SHP77 treated with DMSO at 0.1 percent for 48 hours (cell line): ENCODE results near the gene OR4D11.

ENCODE experiments used
- DNase-seq: peaks from one replicate; lab custom pipeline; 2025; lab: John Stamatoyannopoulos, UW

The OR4D11 gene

DNA sequence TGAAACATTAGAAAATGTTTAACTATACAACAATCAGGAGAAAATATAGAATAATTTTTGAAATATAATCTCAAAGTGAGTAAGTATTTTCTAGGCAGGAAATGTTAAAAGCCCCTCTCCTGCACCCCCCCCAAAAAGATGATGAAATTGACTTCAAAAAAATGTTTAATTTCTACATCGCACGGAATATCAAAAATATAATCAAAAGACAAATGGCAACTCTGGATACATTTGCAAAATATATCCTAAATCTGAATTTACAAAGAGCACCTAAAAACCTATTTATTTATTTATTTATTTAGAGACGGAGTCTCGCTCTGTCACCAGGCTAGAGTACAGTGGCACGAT, 44.9 kb downstream of the OR4D11 start:
- DNase-seq, result no peak

DNA sequence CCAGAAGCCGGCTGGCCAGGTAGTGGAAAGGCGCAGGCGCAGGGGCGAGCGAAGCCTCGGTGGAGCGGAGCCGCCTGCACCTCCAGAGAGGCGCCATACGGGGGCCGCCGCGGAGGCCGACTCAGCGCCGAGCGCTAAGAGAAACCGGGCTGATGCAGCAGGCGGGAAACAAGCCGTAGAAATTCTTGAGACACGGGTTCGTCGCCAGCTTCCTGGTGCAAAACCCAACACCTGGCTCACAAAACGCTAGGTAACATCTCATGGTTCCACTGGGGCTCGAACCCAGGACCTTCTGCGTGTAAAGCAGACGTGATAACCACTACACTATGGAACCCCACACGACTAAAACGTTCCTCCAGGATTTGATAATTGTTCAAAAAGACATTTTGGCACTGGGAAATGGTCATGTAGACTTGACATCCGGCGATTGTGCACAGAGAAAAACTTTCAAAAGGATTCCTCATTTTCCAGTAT, 47.0 kb downstream of the OR4D11 start:
- peak; percentile 68 for DNase-seq

- DNase-seq, result peak; percentile 53
These were observed 47.7 kb downstream of the OR4D11 start for GRCh38 chr11:59550842-59551658.

DNA sequence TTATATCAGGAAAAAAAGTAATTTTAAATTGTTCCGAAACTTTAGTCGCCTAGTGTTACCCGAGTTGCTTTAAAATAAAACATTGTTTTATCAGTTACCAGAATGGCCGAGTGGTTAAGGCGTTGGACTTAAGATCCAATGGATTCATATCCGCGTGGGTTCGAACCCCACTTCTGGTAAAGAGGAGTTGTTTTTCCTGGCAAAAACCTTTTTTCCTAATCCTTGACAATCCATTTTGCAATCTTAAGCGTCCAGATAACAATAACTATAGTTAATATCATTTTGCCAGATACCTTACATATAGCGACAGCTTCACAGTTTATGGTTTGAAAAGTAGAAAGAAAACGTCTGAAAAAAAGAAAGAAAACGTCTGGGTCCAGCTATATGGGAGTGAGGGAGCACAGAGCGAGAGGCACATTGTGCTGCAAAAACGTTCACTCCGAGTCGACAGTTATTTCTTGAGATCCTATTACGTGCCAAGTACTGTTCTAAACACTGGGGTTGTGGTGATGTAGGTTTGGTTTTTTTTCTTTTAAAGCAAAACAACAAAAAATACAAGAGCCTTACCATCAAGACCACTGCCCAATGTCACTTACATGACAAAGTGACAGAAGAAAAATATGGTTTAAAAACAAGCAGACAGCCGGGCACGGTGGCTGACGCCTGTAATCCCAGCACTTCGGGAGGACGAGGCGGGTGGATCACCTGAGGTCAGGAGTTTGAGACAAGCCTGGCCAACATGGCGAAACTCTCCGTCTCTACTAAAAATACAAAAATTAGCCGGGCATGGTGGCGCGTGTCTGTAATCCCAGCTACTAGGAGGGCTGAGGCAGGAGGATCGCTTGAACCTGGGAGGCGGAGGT, 48.5 kb downstream of the OR4D11 start:
- no peak for DNase-seq

DNA sequence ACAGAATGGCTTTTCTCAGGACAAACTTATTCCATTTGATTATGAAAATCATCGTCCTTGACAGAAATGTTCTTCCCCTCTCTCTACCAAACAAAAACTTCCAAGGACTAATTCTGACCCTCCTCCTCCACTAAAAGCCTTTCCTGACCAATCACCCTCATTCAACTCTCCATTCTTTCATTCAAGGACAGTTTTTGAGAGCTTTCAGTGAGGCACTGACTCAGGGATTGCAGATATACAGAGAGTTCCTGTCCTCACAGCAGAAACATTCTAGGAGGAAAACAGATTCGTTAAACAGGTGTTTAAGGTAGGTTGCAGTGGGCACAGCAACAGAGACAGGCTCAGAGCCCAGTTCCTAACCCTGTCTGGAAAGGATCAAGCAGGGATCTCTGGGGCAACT, 49.5 kb downstream of the OR4D11 start:
- no peak for DNase-seq

DNA sequence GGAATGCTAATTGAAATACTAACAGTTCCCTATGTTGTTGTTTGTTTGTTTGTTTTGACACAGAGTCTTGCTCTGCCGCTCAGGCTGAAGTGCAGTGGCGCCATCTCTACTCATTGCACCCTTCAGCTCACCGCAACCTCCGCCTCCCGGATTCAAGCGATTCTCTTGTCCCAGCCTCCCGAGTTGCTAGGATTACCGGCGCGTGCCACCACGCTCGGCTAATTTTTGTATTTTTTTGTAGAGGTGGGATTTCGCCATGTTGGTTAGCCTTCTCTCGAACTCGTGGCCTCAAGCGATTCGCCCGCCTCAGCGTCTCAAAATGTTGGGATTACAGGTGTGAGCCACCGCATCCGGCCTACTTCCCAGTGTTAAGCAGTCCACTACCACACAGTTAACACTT, 49.9 kb downstream of the OR4D11 start:
- DNase-seq, result no peak
